Dendritic cell treated with granulocyte-macrophage colony-stimulating factor and Interleukin-4, amounts not matched to agents 40 ng/mL and 50 ng/mL, for 4 days (primary cell): Measurements from ENCODE around the gene GBF1.

ENCODE experiments used
- H3K27ac Mint-ChIP-seq: one replicate; pipeline ENCODE4 v1.8.0; 2022; ENCODE audit warnings: mild to moderate bottlenecking, mixed read lengths
- H3K27me3 Mint-ChIP-seq: one replicate; pipeline ENCODE4 v1.8.0; 2022; ENCODE audit warnings: mild to moderate bottlenecking, mixed read lengths
- H3K36me3 Mint-ChIP-seq: one replicate; pipeline ENCODE4 v1.8.0; 2022; ENCODE audit warnings: low read depth, mixed read lengths
- H3K4me1 Mint-ChIP-seq: one replicate; pipeline ENCODE4 v1.8.0; 2022; ENCODE audit warnings: low read depth, mixed read lengths
- H3K4me3 Mint-ChIP-seq: one replicate; pipeline ENCODE4 v1.8.0; 2022; ENCODE audit warnings: mild to moderate bottlenecking, moderate library complexity, mixed read lengths
- H3K9me3 Mint-ChIP-seq: one replicate; pipeline ENCODE4 v1.8.0; 2022; ENCODE audit warnings: mixed read lengths
- intact Hi-C: fragments of 100-400 bp; cut with micrococcal nuclease; formaldehyde crosslinking; loops from one replicate; pipeline ENCODE4 v1.15.0; 2022

The GBF1 gene

GRCh38 chr10:102379383-102379782 lies 134.1 kb downstream of the GBF1 start:
- H3K4me1 Mint-ChIP-seq: no peaks in the 10 kb centered on the region

GRCh38 chr10:102381983-102382382 lies 136.7 kb downstream of the GBF1 start:
- Mint-ChIP-seq H3K4me1 (peaks cover 10% of the 10 kb centered on the region), H3K27me3 (no peaks in the 10 kb centered on the region), H3K4me3 (no peak overlapping the region), H3K36me3 (peaks cover 61% of the 10 kb centered on the region), H3K27ac (no peak overlapping the region), H3K9me3 (no peaks in the 10 kb centered on the region)
- intact Hi-C loops: no loop called here

More at GRCh38 chr10:102379383-102379782, 134.1 kb downstream of the GBF1 start:
- intact Hi-C loops: no loop called here
- Mint-ChIP-seq H3K4me3 (no peak overlapping the region), H3K36me3 (peaks cover 84% of the 10 kb centered on the region), H3K9me3 (no peaks in the 10 kb centered on the region), H3K27ac (no peak overlapping the region), H3K27me3 (no peaks in the 10 kb centered on the region)

GRCh38 chr10:102382871-102383270 lies 137.5 kb downstream of the GBF1 start:
- Mint-ChIP-seq H3K27me3 (no peaks in the 10 kb centered on the region), H3K4me1 (peaks cover 10% of the 10 kb centered on the region), H3K9me3 (no peaks in the 10 kb centered on the region), H3K36me3 (peaks cover 52% of the 10 kb centered on the region), H3K27ac (no peak overlapping the region), H3K4me3 (no peak overlapping the region)
- intact Hi-C loops: no loop called here

- no peak overlapping the region for H3K27ac Mint-ChIP-seq
- no peaks in the 10 kb centered on the region for H3K9me3 Mint-ChIP-seq
- intact Hi-C loops: no loop called here
- H3K4me1 Mint-ChIP-seq: peaks cover 10% of the 10 kb centered on the region
- H3K4me3 Mint-ChIP-seq: no peak overlapping the region
- H3K36me3 Mint-ChIP-seq: peaks cover 40% of the 10 kb centered on the region
- peaks cover 7% of the 10 kb centered on the region for H3K27me3 Mint-ChIP-seq
Measured at GRCh38 chr10:102384053-102384452, 138.7 kb downstream of the GBF1 start.

DNA sequence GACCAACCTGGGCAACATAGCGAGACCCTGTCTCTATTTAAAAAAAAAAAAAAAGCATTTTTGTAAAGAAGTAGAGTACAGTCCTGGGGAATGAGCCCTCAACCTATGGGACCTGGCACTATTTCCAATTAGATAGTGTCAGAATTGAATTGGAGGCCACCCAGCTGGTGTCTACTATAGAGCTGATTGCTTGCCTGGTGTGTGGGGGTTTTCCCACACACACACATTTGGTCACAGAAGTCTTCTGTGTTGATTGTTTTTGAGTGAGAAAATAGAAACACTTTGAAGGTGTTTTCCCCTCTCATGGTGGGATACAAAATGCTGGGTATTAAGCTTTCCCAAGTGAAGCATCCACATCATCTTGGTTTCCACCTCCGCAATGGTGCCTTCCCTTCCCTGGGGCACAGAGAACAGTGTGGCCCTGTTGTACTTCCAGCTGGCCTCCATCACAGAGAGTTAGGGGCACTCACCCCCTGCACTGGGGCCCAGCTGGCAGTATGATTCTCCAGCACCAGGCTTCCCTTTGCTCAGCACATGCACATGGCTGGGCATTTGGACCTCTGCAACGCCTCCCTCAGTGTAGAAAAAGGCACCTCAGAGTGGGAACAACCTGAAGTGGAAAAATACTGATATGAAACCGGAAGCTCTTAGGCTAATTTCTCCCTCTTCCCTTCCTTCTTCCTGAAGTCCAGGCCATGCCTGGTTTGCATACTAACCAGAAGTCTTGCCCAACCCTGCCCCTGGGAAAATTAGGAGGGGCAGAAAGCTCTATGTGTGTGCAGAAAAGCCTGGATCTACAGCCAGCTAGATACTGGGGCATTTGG lies 139.5 kb downstream of the GBF1 start:
- Mint-ChIP-seq H3K4me3 (no peak overlapping the region), H3K4me1 (peaks cover 10% of the 10 kb centered on the region), H3K27me3 (peaks cover 8% of the 10 kb centered on the region), H3K9me3 (no peaks in the 10 kb centered on the region), H3K27ac (no peak overlapping the region), H3K36me3 (peaks cover 33% of the 10 kb centered on the region)
- intact Hi-C loops: no loop called here

GRCh38 chr10:102389894-102390293 lies 144.6 kb downstream of the GBF1 start:
- H3K4me3 Mint-ChIP-seq: no peak overlapping the region
- intact Hi-C loops: loop anchor here (5.0 kb wide), 1 partner anchor 192 kb away; no protein-coding TSS in a partner anchor
- H3K27ac Mint-ChIP-seq: no peak overlapping the region
- peaks cover 25% of the 10 kb centered on the region for H3K4me1 Mint-ChIP-seq
- H3K9me3 Mint-ChIP-seq: no peaks in the 10 kb centered on the region
- H3K27me3 Mint-ChIP-seq: peaks cover 28% of the 10 kb centered on the region
- H3K36me3 Mint-ChIP-seq: peaks cover 11% of the 10 kb centered on the region

DNA sequence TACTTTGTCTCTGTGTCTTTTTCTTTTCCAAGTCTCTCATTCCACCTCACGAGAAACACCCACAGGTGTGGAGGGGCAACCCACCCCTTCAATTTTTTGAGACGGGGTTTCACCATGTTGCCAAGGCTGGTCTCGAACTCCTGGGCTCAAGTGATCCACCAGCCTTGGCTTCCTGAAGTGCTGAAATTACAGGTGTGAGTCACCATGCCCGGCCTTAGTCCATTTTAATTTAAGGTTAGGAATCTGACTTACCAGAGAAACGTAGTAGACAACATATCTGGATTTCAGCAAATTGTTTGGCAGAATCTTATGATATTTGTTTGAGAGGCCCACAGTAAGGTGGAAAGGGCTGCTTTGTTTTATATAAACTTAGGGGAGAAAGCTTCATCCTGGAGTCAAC lies 147.0 kb downstream of the GBF1 start:
- Mint-ChIP-seq H3K36me3 (peaks cover 32% of the 10 kb centered on the region), H3K4me3 (no peak overlapping the region), H3K27me3 (peaks cover 28% of the 10 kb centered on the region), H3K4me1 (peaks cover 32% of the 10 kb centered on the region), H3K9me3 (no peaks in the 10 kb centered on the region), H3K27ac (no peak overlapping the region)
- intact Hi-C loops: loop anchor here (2.0 to 5.0 kb wide), 2 partner anchors 86 to 190 kb away; no protein-coding TSS in a partner anchor

DNA sequence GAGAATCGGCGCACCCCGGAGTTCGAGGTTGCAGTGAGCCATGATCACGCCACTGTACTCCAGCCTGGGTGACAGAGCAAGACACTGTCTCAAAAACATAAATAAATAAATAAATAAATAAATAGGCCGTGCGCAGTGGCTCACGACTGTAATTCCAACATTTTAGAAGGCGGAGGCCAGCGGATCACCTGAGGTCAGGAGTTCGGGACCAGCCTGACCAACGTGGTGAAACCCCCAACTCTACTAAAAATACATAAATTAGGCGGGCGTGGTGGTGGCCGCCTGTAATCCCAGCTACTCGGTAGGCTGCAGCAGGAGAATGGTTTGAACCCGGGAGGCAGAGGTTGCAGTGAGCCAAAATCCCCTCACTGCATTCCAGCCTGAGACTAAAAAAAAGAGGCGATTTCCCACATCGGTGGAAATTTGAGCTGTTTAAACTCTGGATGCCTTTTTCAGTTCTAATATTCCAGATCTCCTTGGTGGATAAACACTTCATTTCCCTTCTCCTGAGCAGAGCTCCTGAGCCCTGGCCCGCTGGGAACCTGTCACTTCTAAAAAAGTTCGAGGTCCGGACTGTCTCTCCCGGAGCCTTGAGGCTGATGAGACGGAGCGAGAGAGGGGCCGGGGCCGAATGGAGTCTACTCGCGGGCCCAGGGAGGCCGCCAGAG lies 148.2 kb downstream of the GBF1 start:
- H3K4me3 Mint-ChIP-seq: peak overlapping the region; percentile 100
- peaks cover 44% of the 10 kb centered on the region for H3K36me3 Mint-ChIP-seq
- H3K27me3 Mint-ChIP-seq: peaks cover 25% of the 10 kb centered on the region
- peak overlapping the region; percentile 100 for H3K27ac Mint-ChIP-seq
- H3K9me3 Mint-ChIP-seq: no peaks in the 10 kb centered on the region
- intact Hi-C loops: loop anchor here (2.0 to 5.0 kb wide), 2 partner anchors 85 to 189 kb away; no protein-coding TSS in a partner anchor
- peaks cover 44% of the 10 kb centered on the region for H3K4me1 Mint-ChIP-seq

- intact Hi-C loops: loop anchor here (5.0 kb wide), 1 partner anchor 188 kb away; no protein-coding TSS in a partner anchor
- H3K27me3 Mint-ChIP-seq: peaks cover 20% of the 10 kb centered on the region
- H3K27ac Mint-ChIP-seq: peak overlapping the region; percentile 100
- H3K4me3 Mint-ChIP-seq: peak overlapping the region; percentile 100
- H3K36me3 Mint-ChIP-seq: peaks cover 50% of the 10 kb centered on the region
- peaks cover 50% of the 10 kb centered on the region for H3K4me1 Mint-ChIP-seq
- H3K9me3 Mint-ChIP-seq: no peaks in the 10 kb centered on the region
Measured at GRCh38 chr10:102394079-102394800, 148.9 kb downstream of the GBF1 start.

DNA sequence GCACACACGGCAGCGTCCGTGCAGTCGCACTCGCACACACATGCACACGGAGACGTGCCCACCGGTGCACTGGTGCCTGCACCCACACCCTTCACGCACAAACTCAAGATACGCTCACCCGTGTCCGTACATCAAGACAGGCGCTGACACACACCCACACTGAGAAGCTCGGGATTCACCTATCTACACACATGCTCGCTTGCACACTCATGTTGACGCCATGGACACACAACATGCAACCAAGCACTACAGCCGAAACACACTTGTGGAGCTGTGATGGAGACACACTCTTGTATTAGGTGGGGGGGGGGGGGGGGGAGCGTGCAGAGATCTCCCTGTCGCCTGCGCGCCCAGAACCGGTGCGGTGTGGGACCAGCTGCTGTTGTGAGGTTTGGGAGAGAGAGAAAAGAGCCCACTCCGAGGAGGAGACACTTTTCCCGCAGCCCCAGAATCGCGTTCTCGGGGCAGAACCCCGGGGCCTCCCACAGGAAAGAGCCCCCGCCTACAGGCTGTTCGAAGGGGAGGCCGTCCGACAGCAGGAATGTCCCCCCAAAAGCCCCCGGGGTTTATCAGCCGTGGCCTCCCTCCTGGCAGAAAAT lies 149.6 kb downstream of the GBF1 start:
- H3K4me1 Mint-ChIP-seq: peaks cover 56% of the 10 kb centered on the region
- intact Hi-C loops: loop anchor here (1.0 to 5.0 kb wide), 3 partner anchors 26 to 187 kb away; partner anchors contain the start of gene ELOVL3
- peaks cover 19% of the 10 kb centered on the region for H3K27me3 Mint-ChIP-seq
- H3K27ac Mint-ChIP-seq: peak overlapping the region; percentile 100
- peaks cover 56% of the 10 kb centered on the region for H3K36me3 Mint-ChIP-seq
- no peaks in the 10 kb centered on the region for H3K9me3 Mint-ChIP-seq
- peak overlapping the region; percentile 100 for H3K4me3 Mint-ChIP-seq

DNA sequence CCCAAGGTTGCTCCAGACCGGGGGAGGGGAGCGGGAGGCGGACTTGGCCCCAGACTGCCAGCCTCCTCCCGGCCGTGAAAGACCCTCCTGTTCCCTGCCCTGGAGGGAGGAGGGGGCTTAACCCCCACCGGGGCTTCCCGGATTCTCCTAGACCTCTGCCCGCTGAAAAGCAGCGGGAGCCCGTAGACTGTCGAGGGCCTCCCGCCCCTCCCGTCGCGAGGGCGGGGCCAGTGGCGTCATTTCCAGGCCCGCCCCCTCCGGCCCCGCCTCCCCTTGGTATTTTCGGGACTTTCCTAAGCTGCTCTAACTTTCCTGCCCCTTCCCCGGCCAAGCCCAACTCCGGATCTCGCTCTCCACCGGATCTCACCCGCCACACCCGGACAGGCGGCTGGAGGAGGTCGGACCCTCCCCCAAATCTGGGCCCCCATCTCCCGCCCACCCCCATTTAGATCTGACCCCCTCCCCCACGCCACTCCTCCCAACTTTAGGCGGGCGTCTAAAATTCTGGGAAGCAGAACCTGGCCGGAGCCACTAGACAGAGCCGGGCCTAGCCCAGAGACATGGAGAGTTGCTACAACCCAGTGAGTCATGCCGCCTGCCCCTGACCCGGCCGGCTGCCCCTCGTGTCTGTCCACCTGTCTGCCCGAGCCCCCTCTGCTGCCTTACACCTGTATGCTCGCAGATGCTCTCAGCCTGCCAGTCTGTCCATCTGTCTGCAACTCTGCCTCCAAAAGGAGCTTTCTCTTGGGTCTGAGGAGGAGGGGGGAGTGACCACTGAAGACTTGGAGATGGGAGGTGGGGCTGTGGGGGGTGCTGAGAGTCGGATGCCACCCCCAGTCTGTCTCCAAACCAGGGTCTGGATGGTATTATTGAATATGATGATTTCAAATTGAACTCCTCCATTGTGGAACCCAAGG lies 150.3 kb downstream of the GBF1 start, which contains the start of gene NFKB2:
Gene NFKB2, plus strand, starts transcription at position 306 of the 917 bp plus-strand sequence. Its CDS starts 255 bp downstream, at position 561.
- Mint-ChIP-seq H3K9me3 (no peaks in the 10 kb centered on the region), H3K36me3 (peaks cover 64% of the 10 kb centered on the region), H3K27ac (peak within 1 kb of the TSS; percentile 100), H3K27me3 (peaks cover 13% of the 10 kb centered on the region), H3K4me3 (peak within 1 kb of the TSS; percentile 100), H3K4me1 (peaks cover 62% of the 10 kb centered on the region)
- intact Hi-C loops: loop anchor here (1.0 to 5.0 kb wide), 2 partner anchors 26 to 168 kb away; partner anchors contain the start of gene ELOVL3

- intact Hi-C loops: loop anchor here (5.0 kb wide), 1 partner anchor 169 kb away; the partner anchor contains the start of gene ELOVL3
- Mint-ChIP-seq H3K4me1 (peaks cover 63% of the 10 kb centered on the region), H3K9me3 (no peaks in the 10 kb centered on the region), H3K36me3 (peaks cover 70% of the 10 kb centered on the region), H3K27me3 (peaks cover 10% of the 10 kb centered on the region), H3K4me3 (peak overlapping the region; percentile 100), H3K27ac (peak overlapping the region; percentile 100)
Measured at GRCh38 chr10:102396317-102396650, 151.0 kb downstream of the GBF1 start.
